ENCODE results near the gene MPRIP.

Gene MPRIP

DNA sequence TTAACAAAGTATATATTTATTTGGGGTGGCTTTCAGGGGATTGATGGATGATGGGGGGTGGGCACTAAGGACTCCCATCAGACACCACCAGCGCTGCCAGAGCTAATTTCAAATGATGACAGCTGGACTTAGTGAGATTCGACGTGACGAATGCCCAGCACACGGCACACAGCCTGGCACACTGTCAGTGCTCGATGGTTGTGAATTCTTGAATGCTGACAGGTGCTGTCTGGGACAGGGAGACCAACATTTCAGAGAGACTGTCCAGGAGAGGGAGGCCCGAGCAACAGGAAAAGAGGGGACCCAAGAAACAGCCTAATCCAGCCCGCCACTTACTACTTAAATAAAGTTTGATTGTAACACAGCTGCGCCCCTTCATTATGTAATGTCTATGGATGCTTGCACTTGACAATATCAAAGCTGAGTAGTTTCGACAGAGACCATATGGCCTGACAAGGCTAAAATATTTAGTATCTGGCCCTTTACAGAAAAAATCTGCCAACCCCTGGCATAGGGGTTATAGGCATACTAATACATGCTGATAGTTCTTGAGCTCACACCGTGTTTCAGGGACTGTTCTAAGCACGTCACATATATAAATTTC lies 6.2 kb upstream of the MPRIP start:
- DNase-seq (ENCODE audit: low read depth in 2 of 2) = no peak
- H3K4me3 ChIP-seq (replicated peaks in 1 of 2; ENCODE audit: low read depth in 2 of 2, low read length in 2 of 2) = no peak overlapping the region
- TF ChIP-seq, protein P1, sequence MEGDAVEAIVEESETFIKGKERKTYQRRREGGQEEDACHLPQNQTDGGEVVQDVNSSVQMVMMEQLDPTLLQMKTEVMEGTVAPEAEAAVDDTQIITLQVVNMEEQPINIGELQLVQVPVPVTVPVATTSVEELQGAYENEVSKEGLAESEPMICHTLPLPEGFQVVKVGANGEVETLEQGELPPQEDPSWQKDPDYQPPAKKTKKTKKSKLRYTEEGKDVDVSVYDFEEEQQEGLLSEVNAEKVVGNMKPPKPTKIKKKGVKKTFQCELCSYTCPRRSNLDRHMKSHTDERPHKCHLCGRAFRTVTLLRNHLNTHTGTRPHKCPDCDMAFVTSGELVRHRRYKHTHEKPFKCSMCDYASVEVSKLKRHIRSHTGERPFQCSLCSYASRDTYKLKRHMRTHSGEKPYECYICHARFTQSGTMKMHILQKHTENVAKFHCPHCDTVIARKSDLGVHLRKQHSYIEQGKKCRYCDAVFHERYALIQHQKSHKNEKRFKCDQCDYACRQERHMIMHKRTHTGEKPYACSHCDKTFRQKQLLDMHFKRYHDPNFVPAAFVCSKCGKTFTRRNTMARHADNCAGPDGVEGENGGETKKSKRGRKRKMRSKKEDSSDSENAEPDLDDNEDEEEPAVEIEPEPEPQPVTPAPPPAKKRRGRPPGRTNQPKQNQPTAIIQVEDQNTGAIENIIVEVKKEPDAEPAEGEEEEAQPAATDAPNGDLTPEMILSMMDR (IDR thresholded peaks at IDR 0.05; ENCODE audit: low read depth, low read length) = no peak

DNA sequence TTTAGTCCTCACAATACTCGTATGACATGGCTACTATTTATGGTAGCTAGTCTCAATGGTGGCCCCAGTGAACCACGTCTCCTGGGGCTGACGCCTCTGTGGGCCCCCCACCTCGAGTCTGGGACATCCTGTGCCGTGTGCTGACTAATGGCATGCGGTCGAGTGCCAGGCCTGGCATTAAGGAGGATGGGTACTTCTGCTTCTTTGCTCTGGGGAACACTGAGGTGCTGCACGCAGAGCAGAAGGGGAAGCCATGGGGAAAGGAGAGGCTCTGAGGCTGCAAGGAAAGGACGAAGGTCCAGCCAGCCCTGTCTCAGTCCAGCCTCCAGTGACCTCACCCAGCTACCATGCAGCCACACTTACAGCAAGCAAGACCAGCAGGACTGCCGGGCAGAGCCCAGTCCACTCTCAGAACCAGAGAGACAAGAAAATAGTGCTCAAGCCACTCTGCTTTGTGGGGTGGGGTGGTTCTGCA lies 5.7 kb upstream of the MPRIP start:
- H3K4me3 ChIP-seq (replicated peaks in 1 of 2; ENCODE audit: low read depth in 2 of 2, low read length in 2 of 2) = no peak overlapping the region
- TF ChIP-seq, protein P1 (IDR thresholded peaks at IDR 0.05; ENCODE audit: low read depth, low read length) = no peak
- peak in 1 of 2 donors; percentile 44 for DNase-seq (ENCODE audit: low read depth in 2 of 2)

DNA sequence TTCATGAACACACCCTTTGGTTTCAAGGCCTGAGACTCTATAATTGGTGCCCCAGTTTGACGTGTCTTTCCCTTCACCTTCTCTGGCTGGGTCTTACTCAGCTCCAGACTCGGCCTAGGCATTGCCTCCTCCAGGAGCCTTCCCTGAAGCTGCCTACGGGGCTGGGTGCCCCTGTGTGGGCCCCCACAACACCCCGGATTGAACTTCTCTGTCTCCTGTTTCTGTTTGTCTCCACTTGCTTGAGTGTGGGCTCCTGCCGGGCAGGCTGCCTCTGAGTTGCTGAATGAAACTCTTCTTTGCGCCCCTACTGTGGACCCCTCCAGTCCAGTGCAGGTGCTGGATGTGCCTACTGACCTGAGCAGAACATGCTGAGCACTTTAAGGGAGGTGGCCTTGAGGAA lies 2.3 kb upstream of the MPRIP start:
- no peak overlapping the region for H3K4me3 ChIP-seq (replicated peaks in 1 of 2; ENCODE audit: low read depth in 2 of 2, low read length in 2 of 2)
- DNase-seq (ENCODE audit: low read depth in 2 of 2) = no peak
- TF ChIP-seq, protein P1 (IDR thresholded peaks at IDR 0.05; ENCODE audit: low read depth, low read length) = no peak

DNA sequence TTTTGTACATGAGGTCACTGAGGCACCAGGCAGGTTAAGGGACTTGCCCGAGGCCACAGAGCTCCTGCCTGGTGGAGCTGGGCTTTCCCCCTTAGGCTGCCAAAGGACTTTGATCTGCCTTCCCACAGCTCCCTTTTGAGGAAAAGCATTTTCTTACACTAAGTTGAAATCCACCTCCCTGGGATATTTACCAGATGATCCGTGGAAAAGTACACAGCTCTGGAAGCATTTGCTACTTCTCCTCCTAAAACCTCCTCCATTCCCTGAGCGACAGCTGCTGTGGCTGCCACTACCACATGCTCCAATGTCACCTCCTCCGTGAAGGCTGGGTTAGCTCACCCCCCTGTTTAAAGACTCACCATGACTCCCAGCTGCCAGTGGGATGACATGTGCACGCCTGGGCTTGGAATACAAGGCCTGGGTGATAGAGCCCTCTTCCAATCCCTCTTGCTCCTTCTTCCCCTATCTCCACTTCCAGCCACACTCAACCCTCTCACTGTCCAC lies 1.2 kb upstream of the MPRIP start:
- TF ChIP-seq, protein P1 (IDR thresholded peaks at IDR 0.05; ENCODE audit: low read depth, low read length) = no peak
- no peak overlapping the region for H3K4me3 ChIP-seq (replicated peaks in 1 of 2; ENCODE audit: low read depth in 2 of 2, low read length in 2 of 2)
- peak in 1 of 2 donors; percentile 44 for DNase-seq (ENCODE audit: low read depth in 2 of 2)

DNA sequence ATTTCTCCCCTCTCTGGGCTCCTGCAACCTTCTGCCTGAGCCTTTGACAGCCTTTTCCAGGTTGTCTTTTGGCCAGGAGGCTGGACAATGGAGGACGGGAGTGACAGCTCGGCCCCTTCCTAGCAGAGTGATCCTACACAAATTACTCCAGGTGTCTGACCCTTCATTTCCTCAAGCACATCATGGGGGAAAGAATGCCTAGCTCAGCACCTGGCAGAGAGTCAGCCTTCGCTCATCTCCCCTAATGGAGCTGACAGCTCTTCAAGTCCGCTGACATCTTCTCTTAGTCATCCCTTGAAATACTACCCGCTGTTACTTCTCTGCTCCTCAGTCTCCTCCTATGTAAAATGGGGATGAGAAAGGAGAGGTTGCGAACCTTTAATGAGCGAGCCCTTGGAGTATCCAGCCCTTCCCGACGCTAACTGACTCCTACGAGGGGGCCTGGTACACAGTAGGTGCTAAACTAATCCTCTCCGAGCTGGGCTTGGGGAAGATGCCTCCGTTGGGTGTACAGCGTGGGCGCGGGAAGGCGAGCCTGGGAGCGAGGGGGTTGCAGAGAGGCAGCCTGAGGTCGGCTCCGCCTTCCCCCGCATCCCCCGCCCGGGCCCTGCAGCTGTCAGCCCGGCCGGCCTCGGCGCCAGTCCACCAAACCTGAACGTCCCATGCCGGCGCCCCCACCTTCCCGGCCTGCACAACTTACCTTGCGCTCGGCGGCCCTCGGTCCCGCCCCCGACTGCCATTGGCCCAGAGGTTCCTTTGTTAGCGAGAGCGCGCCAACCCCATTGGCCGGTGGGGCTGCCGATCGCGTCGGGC lies 480 bp upstream of the MPRIP start:
- H3K4me3 ChIP-seq (replicated peaks in 1 of 2; ENCODE audit: low read depth in 2 of 2, low read length in 2 of 2) = peak overlapping the region; percentile 42 to 56
- TF ChIP-seq, protein P1 (IDR thresholded peaks at IDR 0.05; ENCODE audit: low read depth, low read length) = no peak
- DNase-seq (ENCODE audit: low read depth in 2 of 2) = peak; percentile 97 to 99

DNA sequence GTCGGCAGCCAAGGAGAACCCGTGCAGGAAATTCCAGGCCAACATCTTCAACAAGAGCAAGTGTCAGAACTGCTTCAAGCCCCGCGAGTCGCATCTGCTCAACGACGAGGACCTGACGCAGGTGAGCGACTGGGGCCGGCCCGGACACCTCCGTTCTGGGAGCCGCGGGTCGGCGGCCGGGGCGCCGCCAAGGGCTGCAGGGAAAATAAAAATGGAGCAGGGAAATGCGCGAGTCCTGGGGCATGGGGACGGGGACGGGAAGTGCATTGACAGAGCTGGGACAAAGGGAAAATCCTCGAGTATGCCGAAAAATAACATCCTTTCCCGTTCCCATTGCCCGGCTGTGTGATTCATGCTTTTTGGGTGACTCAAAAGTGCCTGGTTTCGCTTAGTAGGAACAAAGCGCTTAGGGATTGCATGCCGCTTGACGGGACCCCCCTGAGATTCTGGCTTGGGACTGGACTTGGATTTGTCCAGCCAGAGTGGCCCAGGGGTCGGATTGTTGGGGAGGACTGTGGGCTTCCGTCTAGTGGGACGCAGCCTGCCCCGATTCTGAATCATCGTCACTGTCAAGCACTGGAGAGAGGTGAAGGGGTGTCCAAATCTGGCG lies 699 bp downstream of the MPRIP start:
- TF ChIP-seq, protein P1 (IDR thresholded peaks at IDR 0.05; ENCODE audit: low read depth, low read length) = no peak
- peak overlapping the region; percentile 70 to 72 for H3K4me3 ChIP-seq (replicated peaks in 1 of 2; ENCODE audit: low read depth in 2 of 2, low read length in 2 of 2)
- DNase-seq (ENCODE audit: low read depth in 2 of 2) = peak in 1 of 2 donors; percentile 75

All from cardiac fibroblast (primary cell).